ENCODE measurements around the gene ZBTB32. TPM values are rescaled to one million over a fixed set of nuclear protein-coding genes. Genes with fewer than 3 reads are reported as not detected.

The ZBTB32 gene
- total RNA-seq, 1 experiment from 2014 or later, result not detected

DNA sequence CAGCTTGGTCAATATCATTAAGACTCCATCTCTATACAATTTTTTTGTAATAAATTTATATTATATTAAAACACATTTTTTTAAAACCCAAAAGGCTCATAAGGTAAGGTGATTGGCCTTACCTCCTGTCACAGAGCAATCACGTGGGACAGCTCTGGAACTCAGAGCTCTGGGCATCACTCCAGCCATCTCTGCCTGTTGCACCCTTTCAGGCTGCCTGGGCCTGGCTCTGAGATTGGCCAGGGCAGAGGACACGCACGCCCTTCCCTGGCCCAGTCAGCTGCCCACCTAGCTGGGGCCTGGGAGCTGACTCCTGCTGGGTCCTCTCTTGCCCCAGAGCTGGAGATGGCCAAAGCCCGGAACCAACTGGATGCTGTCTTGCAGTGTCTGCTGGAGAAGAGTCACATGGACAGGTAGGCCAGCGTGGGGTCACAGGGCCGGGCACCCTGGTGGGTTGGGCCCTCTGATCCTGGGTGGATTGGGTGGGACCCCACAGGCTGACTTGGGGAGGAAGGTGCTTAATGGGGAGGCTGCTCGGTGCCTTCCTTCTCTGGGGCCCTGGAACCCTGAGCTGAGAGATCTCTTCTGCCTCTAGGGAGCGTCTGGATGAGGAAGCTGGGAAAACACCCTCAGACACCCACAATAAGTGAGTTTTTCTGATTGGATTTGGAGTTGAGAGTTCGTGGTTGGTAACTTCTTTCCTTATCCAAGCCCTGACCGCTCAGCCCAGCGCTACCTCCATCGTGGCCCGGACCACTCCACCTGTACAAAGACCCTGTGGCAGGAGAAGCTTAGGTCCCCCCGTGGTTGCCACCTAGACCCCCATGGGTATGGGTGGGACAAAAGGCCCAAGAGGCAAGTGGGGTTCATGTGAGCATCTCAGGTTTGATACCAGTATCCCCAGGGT is 47.7 kb downstream of the ZBTB32 start:
- no peaks in the 10 kb centered on the region for H3K9me3 ChIP-seq (ENCODE audit: control insufficient read depth, insufficient read depth, low read depth, low read length)
- ATAC-seq, result no peak
- no peaks in the 10 kb centered on the region for H3K36me3 ChIP-seq (ENCODE audit: control insufficient read depth, insufficient read depth, low read length)
- no peaks in the 10 kb centered on the region for H3K27me3 ChIP-seq (ENCODE audit: control insufficient read depth, insufficient read depth, low read length)
- DNase-seq (ENCODE audit: low read depth, low spot score), result no peak
- TF ChIP-seq POLR2AphosphoS5 (IDR thresholded peaks at IDR 0.05; ENCODE audit: low read depth, low read length), result no peak
- no peak for TF ChIP-seq SIN3A (IDR thresholded peaks at IDR 0.05; ENCODE audit: borderline replicate concordance, insufficient read depth, low read depth, low read length)
- TF ChIP-seq, protein P1, sequence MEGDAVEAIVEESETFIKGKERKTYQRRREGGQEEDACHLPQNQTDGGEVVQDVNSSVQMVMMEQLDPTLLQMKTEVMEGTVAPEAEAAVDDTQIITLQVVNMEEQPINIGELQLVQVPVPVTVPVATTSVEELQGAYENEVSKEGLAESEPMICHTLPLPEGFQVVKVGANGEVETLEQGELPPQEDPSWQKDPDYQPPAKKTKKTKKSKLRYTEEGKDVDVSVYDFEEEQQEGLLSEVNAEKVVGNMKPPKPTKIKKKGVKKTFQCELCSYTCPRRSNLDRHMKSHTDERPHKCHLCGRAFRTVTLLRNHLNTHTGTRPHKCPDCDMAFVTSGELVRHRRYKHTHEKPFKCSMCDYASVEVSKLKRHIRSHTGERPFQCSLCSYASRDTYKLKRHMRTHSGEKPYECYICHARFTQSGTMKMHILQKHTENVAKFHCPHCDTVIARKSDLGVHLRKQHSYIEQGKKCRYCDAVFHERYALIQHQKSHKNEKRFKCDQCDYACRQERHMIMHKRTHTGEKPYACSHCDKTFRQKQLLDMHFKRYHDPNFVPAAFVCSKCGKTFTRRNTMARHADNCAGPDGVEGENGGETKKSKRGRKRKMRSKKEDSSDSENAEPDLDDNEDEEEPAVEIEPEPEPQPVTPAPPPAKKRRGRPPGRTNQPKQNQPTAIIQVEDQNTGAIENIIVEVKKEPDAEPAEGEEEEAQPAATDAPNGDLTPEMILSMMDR (IDR thresholded peaks at IDR 0.05), result no peak
- TF ChIP-seq, protein P2, sequence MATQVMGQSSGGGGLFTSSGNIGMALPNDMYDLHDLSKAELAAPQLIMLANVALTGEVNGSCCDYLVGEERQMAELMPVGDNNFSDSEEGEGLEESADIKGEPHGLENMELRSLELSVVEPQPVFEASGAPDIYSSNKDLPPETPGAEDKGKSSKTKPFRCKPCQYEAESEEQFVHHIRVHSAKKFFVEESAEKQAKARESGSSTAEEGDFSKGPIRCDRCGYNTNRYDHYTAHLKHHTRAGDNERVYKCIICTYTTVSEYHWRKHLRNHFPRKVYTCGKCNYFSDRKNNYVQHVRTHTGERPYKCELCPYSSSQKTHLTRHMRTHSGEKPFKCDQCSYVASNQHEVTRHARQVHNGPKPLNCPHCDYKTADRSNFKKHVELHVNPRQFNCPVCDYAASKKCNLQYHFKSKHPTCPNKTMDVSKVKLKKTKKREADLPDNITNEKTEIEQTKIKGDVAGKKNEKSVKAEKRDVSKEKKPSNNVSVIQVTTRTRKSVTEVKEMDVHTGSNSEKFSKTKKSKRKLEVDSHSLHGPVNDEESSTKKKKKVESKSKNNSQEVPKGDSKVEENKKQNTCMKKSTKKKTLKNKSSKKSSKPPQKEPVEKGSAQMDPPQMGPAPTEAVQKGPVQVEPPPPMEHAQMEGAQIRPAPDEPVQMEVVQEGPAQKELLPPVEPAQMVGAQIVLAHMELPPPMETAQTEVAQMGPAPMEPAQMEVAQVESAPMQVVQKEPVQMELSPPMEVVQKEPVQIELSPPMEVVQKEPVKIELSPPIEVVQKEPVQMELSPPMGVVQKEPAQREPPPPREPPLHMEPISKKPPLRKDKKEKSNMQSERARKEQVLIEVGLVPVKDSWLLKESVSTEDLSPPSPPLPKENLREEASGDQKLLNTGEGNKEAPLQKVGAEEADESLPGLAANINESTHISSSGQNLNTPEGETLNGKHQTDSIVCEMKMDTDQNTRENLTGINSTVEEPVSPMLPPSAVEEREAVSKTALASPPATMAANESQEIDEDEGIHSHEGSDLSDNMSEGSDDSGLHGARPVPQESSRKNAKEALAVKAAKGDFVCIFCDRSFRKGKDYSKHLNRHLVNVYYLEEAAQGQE (IDR thresholded peaks at IDR 0.05; ENCODE audit: insufficient read depth in 1 of 2, low read depth in 2 of 2, low read length in 1 of 2), result no peak
- TF ChIP-seq TCF7L2 (IDR thresholded peaks at IDR 0.05; ENCODE audit: low read depth, low read length), result no peak
- no peak overlapping the region for H3K4me3 ChIP-seq (ENCODE audit: low read depth in 2 of 2, low read length in 2 of 2)
- in situ Hi-C loops (cut with HindIII; ENCODE audit: low pct_unique_long_range_greater_than_20kb, low sequenced_read_pairs), result no loop called here
- no TSS peak for BruUV-seq (replicated peaks)
- intact Hi-C loops (cut with micrococcal nuclease; ENCODE audit: unreplicated experiment), result no loop called here
- CTCF ChIA-PET, result interaction anchor here (0.5 to 0.8 kb wide), 2 partner anchors 68 to 186 kb away, joined by 3 to 9 read pairs; no protein-coding TSS in a partner anchor
- H3K4me1 ChIP-seq (ENCODE audit: control insufficient read depth, insufficient read depth, low read length), result peaks cover 10% of the 10 kb centered on the region
- POLR2A ChIA-PET, result no interaction called here
- no peak overlapping the region for H3K27ac ChIP-seq (ENCODE audit: low read length)

DNA sequence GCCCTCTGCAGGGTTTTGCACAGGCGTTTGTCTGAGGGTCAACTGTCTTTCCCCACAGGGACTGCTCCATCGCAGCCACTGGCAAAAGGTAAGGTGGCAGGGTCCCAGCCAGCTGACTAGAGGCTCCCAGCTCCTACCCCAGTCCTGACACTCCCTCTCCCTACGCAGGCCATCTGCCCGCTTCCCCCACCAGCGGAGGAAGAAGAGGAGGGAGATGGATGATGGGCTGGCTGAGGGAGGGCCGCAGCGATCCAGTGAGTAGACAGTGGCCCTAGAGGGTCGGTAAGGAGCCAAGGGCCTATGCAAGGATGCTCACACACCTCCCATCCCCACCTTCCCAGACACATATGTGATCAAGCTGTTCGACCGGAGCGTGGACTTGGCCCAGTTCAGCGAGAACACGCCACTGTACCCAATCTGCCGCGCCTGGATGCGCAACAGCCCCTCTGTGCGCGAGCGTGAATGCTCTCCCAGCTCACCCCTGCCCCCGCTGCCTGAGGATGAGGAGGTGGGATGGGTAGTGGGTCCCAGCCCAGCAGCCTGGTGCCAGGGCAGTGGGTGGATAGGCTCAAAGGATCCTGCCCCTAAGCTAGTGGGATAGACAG is 48.5 kb downstream of the ZBTB32 start:
- CTCF ChIA-PET, result interaction anchor here (0.5 kb wide), 1 partner anchor 186 kb away, joined by 9 read pairs; no protein-coding TSS in a partner anchor
- in situ Hi-C loops (cut with HindIII; ENCODE audit: low pct_unique_long_range_greater_than_20kb, low sequenced_read_pairs) (no loop called here), intact Hi-C loops (cut with micrococcal nuclease; ENCODE audit: unreplicated experiment) (no loop called here)
- DNase-seq (ENCODE audit: low read depth, low spot score), result no peak
- no peak overlapping the region for H3K4me3 ChIP-seq (ENCODE audit: low read depth in 2 of 2, low read length in 2 of 2)
- POLR2A ChIA-PET, result no interaction called here
- no peaks in the 10 kb centered on the region for H3K27me3 ChIP-seq (ENCODE audit: control insufficient read depth, insufficient read depth, low read length)
- no peaks in the 10 kb centered on the region for H3K36me3 ChIP-seq (ENCODE audit: control insufficient read depth, insufficient read depth, low read length)
- no peak for TF ChIP-seq SIN3A (IDR thresholded peaks at IDR 0.05; ENCODE audit: borderline replicate concordance, insufficient read depth, low read depth, low read length)
- no peak for TF ChIP-seq POLR2AphosphoS5 (IDR thresholded peaks at IDR 0.05; ENCODE audit: low read depth, low read length)
- TF ChIP-seq, protein P2 (IDR thresholded peaks at IDR 0.05; ENCODE audit: insufficient read depth in 1 of 2, low read depth in 2 of 2, low read length in 1 of 2), result no peak
- TF ChIP-seq, protein P1 (IDR thresholded peaks at IDR 0.05), result no peak
- TF ChIP-seq TCF7L2 (IDR thresholded peaks at IDR 0.05; ENCODE audit: low read depth, low read length), result no peak
- H3K27ac ChIP-seq (ENCODE audit: low read length), result no peak overlapping the region
- H3K9me3 ChIP-seq (ENCODE audit: control insufficient read depth, insufficient read depth, low read depth, low read length), result no peaks in the 10 kb centered on the region
- BruUV-seq (replicated peaks), result no TSS peak
- ATAC-seq, result no peak
- H3K4me1 ChIP-seq (ENCODE audit: control insufficient read depth, insufficient read depth, low read length), result peaks cover 12% of the 10 kb centered on the region
